Stimulated activated CD4-positive, alpha-beta T cell treated with anti-CD3 and anti-CD28 coated beads, Interleukin-1b, Interleukin-23, amount 100 ng/mL, for 24 hours (primary cell): ENCODE results near the gene LAMP1.
"Not testable (repeated sequence)": the region's sequence is repeated elsewhere in the genome, so short reads cannot be mapped to it uniquely, and the experiment has no call there.

ENCODE experiments used
- DNase-seq, 4 experiments: peaks; one replicate each; pipeline ENCODE4 v3.0.0-alpha.2; 2020; ENCODE audit warnings: low read depth in 4 of 4, low spot score in 1 of 4

Gene LAMP1

DNA sequence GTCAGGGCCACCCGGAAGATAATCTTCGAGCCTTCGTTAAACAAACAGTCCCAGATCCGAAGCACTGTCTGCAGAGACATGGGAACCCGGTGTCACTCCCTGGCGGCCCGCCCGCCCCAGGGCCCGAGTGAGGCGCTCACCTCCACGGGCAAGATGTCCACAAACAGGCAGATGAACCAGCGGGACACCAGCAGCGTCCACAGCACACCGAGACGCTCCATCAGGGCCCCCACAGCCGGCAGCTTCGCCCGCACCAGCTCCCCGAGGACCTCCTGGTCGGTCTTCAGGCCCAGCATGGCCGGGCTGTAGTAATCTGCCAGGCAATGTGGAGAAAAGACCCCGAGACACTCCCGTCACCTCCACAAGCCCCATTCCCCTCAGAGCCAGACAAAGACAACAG lies 28.7 kb downstream of the LAMP1 start:
- no peak for DNase-seq

DNA sequence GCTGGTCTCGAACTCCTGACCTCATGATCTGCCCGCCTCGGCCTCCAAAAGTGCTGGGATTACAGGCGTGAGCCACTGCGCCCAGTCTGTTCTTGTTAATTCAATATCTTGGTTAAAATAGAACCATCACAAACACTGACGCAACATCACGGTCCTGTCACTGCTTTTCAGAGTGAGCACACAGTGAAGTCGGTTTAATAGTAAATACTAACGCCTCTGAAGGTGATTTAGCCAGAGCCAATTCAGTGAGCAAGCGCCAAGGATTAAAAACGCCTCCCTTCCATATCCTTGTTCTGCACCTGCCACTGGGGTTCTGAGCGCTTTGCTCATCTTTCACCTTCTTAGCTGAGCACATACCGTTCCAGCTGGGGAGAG lies 30.3 kb downstream of the LAMP1 start:
- DNase-seq: no peak

GRCh38 chr13:113327766-113328471 lies 30.9 kb downstream of the LAMP1 start:
- no peak for DNase-seq

GRCh38 chr13:113328851-113329250 lies 31.8 kb downstream of the LAMP1 start:
- DNase-seq: no peak

DNA sequence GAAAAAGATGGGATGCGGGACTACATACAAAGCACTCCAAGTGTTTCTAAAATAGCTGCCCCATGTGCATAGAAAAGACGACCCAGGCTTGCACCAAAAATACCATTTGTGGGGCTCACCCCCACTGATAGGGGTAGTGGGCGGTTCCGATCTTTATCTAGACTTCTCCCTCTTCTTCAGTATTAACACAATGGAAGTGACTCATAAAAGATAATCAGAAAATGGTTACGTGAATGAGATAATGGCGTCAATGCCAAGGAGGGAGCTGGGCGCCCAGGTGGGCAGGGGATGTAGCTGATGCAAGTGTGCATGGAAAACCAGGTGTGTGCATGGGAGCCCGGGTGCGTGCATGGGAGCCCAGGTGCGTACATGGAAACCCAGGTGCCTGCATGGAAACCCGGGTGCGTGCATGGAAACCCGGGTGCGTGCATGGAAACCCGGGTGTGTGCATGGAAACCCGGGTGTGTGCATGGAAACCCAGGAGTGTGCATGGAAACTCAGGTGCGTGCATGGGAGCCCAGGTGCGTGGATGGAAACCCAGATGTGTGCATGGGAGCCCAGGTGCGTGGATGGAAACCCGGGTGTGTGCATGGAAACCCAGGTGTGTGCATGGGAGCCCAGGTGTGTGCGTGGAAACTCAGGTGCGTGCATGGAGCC lies 32.7 kb downstream of the LAMP1 start:
- no peak for DNase-seq

- no peak for DNase-seq
Observed at GRCh38 chr13:113332615-113333014, 35.6 kb downstream of the LAMP1 start.

- DNase-seq: no peak
Observed at GRCh38 chr13:113333076-113333475, 36.0 kb downstream of the LAMP1 start.

- DNase-seq: no peak
Observed at GRCh38 chr13:113337556-113337955, 40.5 kb downstream of the LAMP1 start.

GRCh38 chr13:113337976-113338375 lies 40.9 kb downstream of the LAMP1 start:
- no peak for DNase-seq

- no peak for DNase-seq
Observed at GRCh38 chr13:113338451-113338850, 41.4 kb downstream of the LAMP1 start.

DNA sequence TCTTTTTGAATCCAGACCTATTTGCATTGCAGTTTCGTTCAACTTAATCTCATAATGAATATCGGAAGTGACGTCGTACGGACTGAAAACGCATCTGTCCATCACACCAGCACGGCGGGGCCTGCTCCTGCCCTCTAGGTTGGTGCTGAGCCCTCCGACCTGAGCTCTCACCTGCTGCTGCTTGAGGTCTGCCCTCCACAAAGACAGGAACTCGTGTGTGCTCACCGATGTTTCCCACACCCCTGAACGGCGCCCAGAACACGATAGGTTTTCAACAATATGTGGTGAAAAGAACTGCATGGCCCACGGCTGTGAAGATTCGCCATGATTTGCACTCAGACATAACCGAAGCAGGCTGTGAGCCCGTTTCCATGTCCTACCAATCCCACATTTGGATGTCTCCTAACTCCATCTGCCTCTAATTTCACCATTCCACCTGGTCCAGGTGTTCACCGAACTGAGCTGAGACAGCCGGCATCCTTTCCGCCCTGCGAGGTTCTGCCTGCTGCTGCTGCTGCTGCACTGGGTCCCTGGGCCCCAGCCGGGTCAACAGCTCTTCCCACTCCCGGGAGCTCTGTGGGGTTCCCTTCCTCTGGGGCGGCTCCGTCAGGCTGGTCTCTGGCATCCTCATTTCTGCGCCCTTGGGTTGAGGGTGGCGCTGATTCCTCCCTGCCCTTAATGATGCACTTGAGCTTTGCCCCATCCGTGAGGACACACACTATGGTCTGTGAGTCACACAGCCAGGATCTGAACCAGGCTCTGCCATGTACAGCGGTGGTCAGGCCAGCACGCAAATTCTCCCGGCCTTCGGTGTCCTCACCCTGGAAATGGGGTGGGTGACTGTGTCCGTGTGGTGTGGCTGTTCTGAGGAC lies 46.0 kb downstream of the LAMP1 start:
- no peak for DNase-seq

DNA sequence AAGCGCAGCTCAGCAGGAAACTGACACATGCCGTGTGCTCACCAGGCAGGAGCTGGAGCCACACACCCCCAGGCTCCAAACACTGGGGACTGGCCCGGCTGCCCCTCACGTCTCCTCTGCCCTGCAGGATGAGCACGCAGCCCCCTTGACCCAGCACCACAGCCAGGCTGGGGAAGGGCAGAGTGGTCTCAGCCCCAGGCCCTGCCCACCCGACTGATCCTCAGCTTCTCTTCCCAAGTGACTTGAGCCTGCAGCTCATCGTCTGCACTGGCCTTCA lies 46.6 kb downstream of the LAMP1 start:
- DNase-seq: no peak

DNA sequence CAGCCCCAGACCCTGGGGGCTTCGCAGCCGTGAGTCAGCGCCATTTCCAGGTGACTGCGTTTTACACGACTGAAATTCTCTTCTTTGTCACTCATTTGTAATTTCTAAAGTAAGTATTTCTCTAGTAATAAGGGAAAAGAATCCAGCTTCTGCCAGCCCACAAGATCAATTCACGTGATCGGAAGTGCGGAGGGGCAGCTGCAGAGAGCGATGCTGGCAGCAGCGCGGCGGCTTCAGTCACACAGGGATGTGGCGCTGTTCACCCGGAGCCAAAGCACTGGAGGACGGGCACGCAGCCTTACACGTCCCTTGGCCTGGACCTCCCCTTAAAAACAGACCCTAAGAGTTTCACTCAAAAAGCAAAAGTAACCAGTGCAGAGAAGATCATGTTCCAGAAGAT lies 48.4 kb downstream of the LAMP1 start:
- DNase-seq: no peak

- not testable (repeated sequence) for DNase-seq
Observed at GRCh38 chr13:113347736-113348225, 50.7 kb downstream of the LAMP1 start.

DNA sequence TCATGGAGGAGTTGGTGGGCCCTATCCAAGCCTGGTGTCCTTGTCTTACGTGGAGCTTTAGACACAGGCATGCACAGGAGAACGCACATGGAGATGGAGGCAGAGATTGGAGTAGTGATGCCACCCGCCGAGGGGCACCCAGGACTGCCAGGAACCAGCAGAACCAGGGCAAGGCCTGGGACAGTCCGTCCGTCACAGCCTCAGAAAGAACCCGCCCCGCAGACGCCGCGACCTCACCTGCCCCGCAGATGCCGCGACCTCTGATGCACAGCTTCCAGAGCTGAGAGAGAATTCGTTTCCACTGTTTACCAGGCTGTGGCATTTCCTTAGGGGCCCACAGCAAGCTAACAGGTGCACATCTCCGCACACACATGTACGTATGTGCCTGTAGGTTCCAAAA lies 51.6 kb downstream of the LAMP1 start:
- DNase-seq: no peak

- no peak for DNase-seq
Observed at GRCh38 chr13:113349050-113349449, 52.0 kb downstream of the LAMP1 start.

GRCh38 chr13:113349491-113349890 lies 52.5 kb downstream of the LAMP1 start:
- no peak for DNase-seq

GRCh38 chr13:113350065-113350937 lies 53.3 kb downstream of the LAMP1 start:
- DNase-seq: no peak

DNA sequence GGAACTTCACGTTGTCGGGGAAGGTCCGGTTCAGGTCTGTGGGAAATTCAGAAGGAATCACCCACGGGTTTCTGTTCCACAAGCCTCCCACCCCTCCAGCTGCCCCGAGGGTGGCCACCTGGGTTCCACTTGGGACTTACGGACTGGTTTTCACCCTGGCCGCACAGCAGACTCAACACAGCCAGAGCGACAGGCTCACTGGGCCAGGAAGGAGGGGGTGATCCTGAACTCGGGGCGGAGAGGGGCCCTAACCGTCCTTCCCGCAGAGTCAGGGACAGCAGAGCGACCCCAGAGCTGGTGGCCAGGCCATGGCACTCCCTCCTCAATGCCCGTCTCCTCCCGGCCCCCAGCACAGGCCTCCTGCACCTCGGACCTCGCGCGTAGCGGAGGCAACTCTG lies 53.9 kb downstream of the LAMP1 start:
- DNase-seq: no peak

DNA sequence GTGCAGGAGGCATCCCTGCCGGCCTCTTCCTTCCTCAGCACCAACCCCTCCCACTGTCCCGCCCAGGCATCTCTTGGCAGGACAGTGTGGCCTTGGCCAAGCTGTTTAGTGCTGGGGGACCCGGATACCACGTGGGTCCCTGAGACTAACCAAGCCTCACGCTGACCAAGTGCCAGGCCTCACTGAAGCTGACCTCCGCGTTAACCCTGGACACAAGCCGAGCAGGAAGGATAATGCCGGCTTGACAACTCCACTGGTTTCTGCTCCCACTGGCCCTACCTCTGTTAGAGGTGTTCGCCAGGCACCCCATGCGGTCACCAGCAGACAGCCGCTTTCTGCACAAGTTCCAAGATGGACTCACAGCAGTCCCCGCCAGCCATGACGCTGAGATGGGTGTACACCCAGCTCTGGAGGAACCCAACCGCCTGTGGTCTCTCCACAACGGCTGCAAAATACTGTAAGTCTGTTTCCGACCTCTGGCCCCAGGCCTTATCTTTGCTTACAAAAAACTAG lies 54.5 kb downstream of the LAMP1 start:
- DNase-seq: no peak

- DNase-seq: no peak
Observed at GRCh38 chr13:113353254-113353653, 56.2 kb downstream of the LAMP1 start.
